Fibroblast of mammary gland (primary cell): ENCODE results near the gene LINC01488.

Experiments used
- DNase-seq: peaks from one replicate; pipeline ENCODE4 v3.0.0-alpha.2; 2010; ENCODE audit warnings: low read depth
- H3K4me3 ChIP-seq: 2 replicates; pipeline ENCODE4 v1.5.1; 2011; ENCODE audit warnings: low read depth, mild to moderate bottlenecking, low read length, moderate library complexity; ENCODE audit not compliant: control insufficient read depth
- CTCF ChIP-seq: conservative IDR thresholded peaks from 2 replicates; pipeline ENCODE4 v1.5.1; 2011; ENCODE audit warnings: low read depth, low read length, inconsistent platforms; ENCODE audit not compliant: control insufficient read depth, insufficient read depth

Gene LINC01488

GRCh38 chr11:69446108-69446507 is 35.4 kb upstream of the LINC01488 start:
- TF ChIP-seq CTCF: no peak
- no peak for DNase-seq
- no peak overlapping the region for H3K4me3 ChIP-seq

- no peak overlapping the region for H3K4me3 ChIP-seq
- no peak for TF ChIP-seq CTCF
- DNase-seq: no peak
These were observed 33.7 kb upstream of the LINC01488 start for GRCh38 chr11:69447786-69448185.

- no peak for TF ChIP-seq CTCF
- no peak for DNase-seq
These were observed 32.8 kb upstream of the LINC01488 start for GRCh38 chr11:69448471-69449284.

GRCh38 chr11:69449320-69450063 is 32.0 kb upstream of the LINC01488 start:
- TF ChIP-seq CTCF: no peak
- DNase-seq: no peak
- H3K4me3 ChIP-seq: no peak overlapping the region

More at GRCh38 chr11:69448471-69449284, 32.8 kb upstream of the LINC01488 start:
- H3K4me3 ChIP-seq: no peak overlapping the region

GRCh38 chr11:69450064-69450856 is 31.2 kb upstream of the LINC01488 start:
- DNase-seq: no peak
- no peak overlapping the region for H3K4me3 ChIP-seq
- TF ChIP-seq CTCF: no peak

- TF ChIP-seq CTCF: no peak
- H3K4me3 ChIP-seq: no peak overlapping the region
- DNase-seq: no peak
These were observed 30.6 kb upstream of the LINC01488 start for GRCh38 chr11:69450857-69451220.
